ENCODE results near the gene ETV7.

- TF ChIP-seq CTCF (IDR thresholded peaks at IDR 0.05), result no peak
- no peak for TF ChIP-seq POLR2A (IDR thresholded peaks at IDR 0.05)
Measured at GRCh38 chr6:36432151-36432671, 44.7 kb upstream of the ETV7 start.

Data from sigmoid colon (tissue), 3 donors.